ENCODE data around the gene SLC29A1.
A peak's percentile ranks its signal among the peaks of the same experiment; 100 is the strongest.
"Not testable (repeated sequence)": the region's sequence is repeated elsewhere in the genome, so short reads cannot be mapped to it uniquely, and the experiment has no call there.

SLC29A1 gene

GRCh38 chr6:44224029-44224964 is 902 bp downstream of the SLC29A1 start:
- no peak for DNase-seq

- DNase-seq, result no peak
Measured at GRCh38 chr6:44224965-44225305, 1.5 kb downstream of the SLC29A1 start.

GRCh38 chr6:44225579-44226325 is 2.4 kb downstream of the SLC29A1 start:
- no peak for DNase-seq

GRCh38 chr6:44226368-44227147 is 3.2 kb downstream of the SLC29A1 start:
- DNase-seq, result no peak

- DNase-seq, result no peak
Measured at GRCh38 chr6:44227148-44227793, 3.9 kb downstream of the SLC29A1 start.

- DNase-seq, result no peak
Measured at GRCh38 chr6:44228031-44228430, 4.6 kb downstream of the SLC29A1 start.

- DNase-seq, result no peak
Measured at GRCh38 chr6:44228433-44228832, 5.0 kb downstream of the SLC29A1 start.

- DNase-seq, result no peak
Measured at GRCh38 chr6:44228836-44229235, 5.4 kb downstream of the SLC29A1 start.

- DNase-seq, result no peak
Measured at GRCh38 chr6:44229376-44230033, 6.1 kb downstream of the SLC29A1 start.

GRCh38 chr6:44230034-44230675 is 6.8 kb downstream of the SLC29A1 start:
- no peak for DNase-seq

GRCh38 chr6:44231426-44231825 is 8.0 kb downstream of the SLC29A1 start:
- DNase-seq, result not testable (repeated sequence)

GRCh38 chr6:44232676-44233566 is 9.5 kb downstream of the SLC29A1 start:
- no peak for DNase-seq

- DNase-seq, result no peak
Measured at GRCh38 chr6:44233567-44234100, 10.2 kb downstream of the SLC29A1 start.

- DNase-seq, result no peak
Measured at GRCh38 chr6:44234101-44235025, 11.0 kb downstream of the SLC29A1 start.

- no peak for DNase-seq
Measured at GRCh38 chr6:44235269-44235668, 11.9 kb downstream of the SLC29A1 start.

GRCh38 chr6:44235891-44236516 is 12.6 kb downstream of the SLC29A1 start:
- DNase-seq, result no peak

- peak; percentile 61 for DNase-seq
Measured at GRCh38 chr6:44237021-44237812, 13.8 kb downstream of the SLC29A1 start.

Measured in stimulated activated CD4-positive, alpha-beta T cell treated with anti-CD3 and anti-CD28 coated beads, Interleukin-4, amount 100 ng/mL, for 1 hour (primary cell).